ENCODE measurements around the gene RAPGEF2.

RAPGEF2 gene

GRCh38 chr4:159273141-159273438 lies 170.2 kb downstream of the RAPGEF2 start:
- DNase-seq (ENCODE audit: low read depth in 2 of 2, low spot score in 1 of 2), result no peak

- no peak for DNase-seq (ENCODE audit: low read depth in 2 of 2, low spot score in 1 of 2)
These were observed 171.0 kb downstream of the RAPGEF2 start for GRCh38 chr4:159273841-159274240.

- DNase-seq (ENCODE audit: low read depth in 2 of 2, low spot score in 1 of 2), result no peak
These were observed 175.5 kb downstream of the RAPGEF2 start for GRCh38 chr4:159278399-159278798.

- no peak for DNase-seq (ENCODE audit: low read depth in 2 of 2, low spot score in 1 of 2)
These were observed 176.2 kb downstream of the RAPGEF2 start for GRCh38 chr4:159279084-159279483.

- no peak for DNase-seq (ENCODE audit: low read depth in 2 of 2, low spot score in 1 of 2)
These were observed 177.7 kb downstream of the RAPGEF2 start for GRCh38 chr4:159280442-159281172.

GRCh38 chr4:159281771-159282170 lies 178.9 kb downstream of the RAPGEF2 start:
- DNase-seq (ENCODE audit: low read depth in 2 of 2, low spot score in 1 of 2), result no peak

- DNase-seq (ENCODE audit: low read depth in 2 of 2, low spot score in 1 of 2), result no peak
These were observed 179.4 kb downstream of the RAPGEF2 start for GRCh38 chr4:159282329-159282728.

GRCh38 chr4:159282944-159283343 lies 180.1 kb downstream of the RAPGEF2 start:
- DNase-seq (ENCODE audit: low read depth in 2 of 2, low spot score in 1 of 2), result no peak

GRCh38 chr4:159283696-159284095 lies 180.8 kb downstream of the RAPGEF2 start:
- DNase-seq (ENCODE audit: low read depth in 2 of 2, low spot score in 1 of 2), result no peak

- DNase-seq (ENCODE audit: low read depth in 2 of 2, low spot score in 1 of 2), result no peak
These were observed 181.2 kb downstream of the RAPGEF2 start for GRCh38 chr4:159284113-159284512.

GRCh38 chr4:159284733-159285132 lies 181.9 kb downstream of the RAPGEF2 start:
- no peak for DNase-seq (ENCODE audit: low read depth in 2 of 2, low spot score in 1 of 2)

GRCh38 chr4:159287767-159288166 lies 184.9 kb downstream of the RAPGEF2 start:
- DNase-seq (ENCODE audit: low read depth in 2 of 2, low spot score in 1 of 2), result no peak

GRCh38 chr4:159289682-159290081 lies 186.8 kb downstream of the RAPGEF2 start:
- no peak for DNase-seq (ENCODE audit: low read depth in 2 of 2, low spot score in 1 of 2)

GRCh38 chr4:159290321-159291030 lies 187.6 kb downstream of the RAPGEF2 start:
- no peak for DNase-seq (ENCODE audit: low read depth in 2 of 2, low spot score in 1 of 2)

GRCh38 chr4:159291176-159291575 lies 188.3 kb downstream of the RAPGEF2 start:
- DNase-seq (ENCODE audit: low read depth in 2 of 2, low spot score in 1 of 2), result no peak

- DNase-seq (ENCODE audit: low read depth in 2 of 2, low spot score in 1 of 2), result no peak
These were observed 189.4 kb downstream of the RAPGEF2 start for GRCh38 chr4:159292137-159292896.

- no peak for DNase-seq (ENCODE audit: low read depth in 2 of 2, low spot score in 1 of 2)
These were observed 191.1 kb downstream of the RAPGEF2 start for GRCh38 chr4:159293811-159294515.

- DNase-seq (ENCODE audit: low read depth in 2 of 2, low spot score in 1 of 2), result no peak
These were observed 193.2 kb downstream of the RAPGEF2 start for GRCh38 chr4:159296061-159296460.

GRCh38 chr4:159297091-159297490 lies 194.2 kb downstream of the RAPGEF2 start:
- DNase-seq (ENCODE audit: low read depth in 2 of 2, low spot score in 1 of 2), result no peak

- DNase-seq (ENCODE audit: low read depth in 2 of 2, low spot score in 1 of 2), result no peak
These were observed 195.6 kb downstream of the RAPGEF2 start for GRCh38 chr4:159298502-159298901.

- no peak for DNase-seq (ENCODE audit: low read depth in 2 of 2, low spot score in 1 of 2)
These were observed 200.6 kb downstream of the RAPGEF2 start for GRCh38 chr4:159303435-159303834.

GRCh38 chr4:159305129-159305528 lies 202.2 kb downstream of the RAPGEF2 start:
- no peak for DNase-seq (ENCODE audit: low read depth in 2 of 2, low spot score in 1 of 2)
